B cell (primary cell): ENCODE data around the gene GPR4.

Experiments
- CTCF ChIP-seq: fragments of 200-600 bp; IDR thresholded peaks from one replicate; pipeline ENCODE4 v1.8.0; 2022; ENCODE audit warnings: antibody characterized with exemption, mild to moderate bottlenecking
- EZH2 ChIP-seq: IDR thresholded peaks from 2 replicates; pipeline ENCODE4 v1.6.1; 2012; ENCODE audit warnings: borderline replicate concordance, low read depth, mild to moderate bottlenecking, moderate library complexity, low read length; ENCODE audit not compliant: insufficient read depth, poor library complexity, severe bottlenecking

- no peak for TF ChIP-seq CTCF
- TF ChIP-seq EZH2: no peak
Measured at GRCh38 chr19:45623984-45624383, 22.0 kb upstream of the GPR4 start.
